NCI-H2029 (cell line): ENCODE results near the gene TMA7.

ENCODE experiments used
- DNase-seq: peaks from one replicate; lab custom pipeline; 2025; lab: John Stamatoyannopoulos, UW

TMA7 gene

GRCh38 chr3:48423241-48423882, 16.7 kb upstream of the TMA7 start:
- DNase-seq, result no peak

GRCh38 chr3:48423883-48424695, 16.0 kb upstream of the TMA7 start:
- DNase-seq, result no peak

- DNase-seq, result no peak
Measured at GRCh38 chr3:48425281-48425812, 14.7 kb upstream of the TMA7 start.

GRCh38 chr3:48426401-48426909, 13.6 kb upstream of the TMA7 start:
- no peak for DNase-seq

- no peak for DNase-seq
Measured at GRCh38 chr3:48426944-48427629, 13.0 kb upstream of the TMA7 start.

GRCh38 chr3:48427630-48427962, 12.5 kb upstream of the TMA7 start:
- no peak for DNase-seq

GRCh38 chr3:48428088-48428571, 11.9 kb upstream of the TMA7 start:
- no peak for DNase-seq

GRCh38 chr3:48428572-48429316, 11.3 kb upstream of the TMA7 start:
- no peak for DNase-seq

GRCh38 chr3:48429317-48429959, 10.6 kb upstream of the TMA7 start:
- peak; percentile 33 for DNase-seq

- DNase-seq, result peak; percentile 70
Measured at GRCh38 chr3:48429960-48430707, 9.9 kb upstream of the TMA7 start, which contains the start of gene PLXNB1. PLXNB1 (minus strand) TSS chr3:48430086; CDS start chr3:48424611, 5,475 bp downstream.

GRCh38 chr3:48430708-48431101, 9.4 kb upstream of the TMA7 start:
- no peak for DNase-seq

- no peak for DNase-seq
Measured at GRCh38 chr3:48431224-48432029, 8.6 kb upstream of the TMA7 start.

GRCh38 chr3:48432411-48433371, 7.4 kb upstream of the TMA7 start:
- no peak for DNase-seq

GRCh38 chr3:48433472-48434118, 6.5 kb upstream of the TMA7 start:
- DNase-seq, result no peak

GRCh38 chr3:48434591-48435222, 5.3 kb upstream of the TMA7 start:
- no peak for DNase-seq

- no peak for DNase-seq
Measured at GRCh38 chr3:48435223-48435595, 4.8 kb upstream of the TMA7 start.

GRCh38 chr3:48435774-48436476, 4.1 kb upstream of the TMA7 start:
- DNase-seq, result peak; percentile 46
